ENCODE measurements around the gene NOC3L.

DNA sequence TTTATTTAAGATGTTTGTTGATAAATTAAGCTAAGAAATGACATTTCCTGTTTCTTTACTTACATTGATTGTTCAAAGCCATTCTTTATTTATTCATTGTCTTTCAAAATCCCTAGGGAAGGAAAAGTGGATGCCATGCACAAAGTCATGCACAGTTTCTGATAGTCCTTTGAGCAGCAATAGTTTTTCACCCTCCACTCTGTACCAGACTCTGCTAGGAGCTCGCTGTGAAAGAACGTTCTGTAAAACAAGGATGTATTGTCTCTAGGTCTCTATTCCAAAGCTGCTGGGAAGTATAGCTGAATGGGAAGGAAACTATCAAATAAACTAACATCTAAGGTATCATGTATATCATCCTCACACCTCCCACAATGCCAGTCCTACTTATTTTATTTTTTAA, 7.8 kb upstream of the NOC3L start:
- TF ChIP-seq, protein P1, sequence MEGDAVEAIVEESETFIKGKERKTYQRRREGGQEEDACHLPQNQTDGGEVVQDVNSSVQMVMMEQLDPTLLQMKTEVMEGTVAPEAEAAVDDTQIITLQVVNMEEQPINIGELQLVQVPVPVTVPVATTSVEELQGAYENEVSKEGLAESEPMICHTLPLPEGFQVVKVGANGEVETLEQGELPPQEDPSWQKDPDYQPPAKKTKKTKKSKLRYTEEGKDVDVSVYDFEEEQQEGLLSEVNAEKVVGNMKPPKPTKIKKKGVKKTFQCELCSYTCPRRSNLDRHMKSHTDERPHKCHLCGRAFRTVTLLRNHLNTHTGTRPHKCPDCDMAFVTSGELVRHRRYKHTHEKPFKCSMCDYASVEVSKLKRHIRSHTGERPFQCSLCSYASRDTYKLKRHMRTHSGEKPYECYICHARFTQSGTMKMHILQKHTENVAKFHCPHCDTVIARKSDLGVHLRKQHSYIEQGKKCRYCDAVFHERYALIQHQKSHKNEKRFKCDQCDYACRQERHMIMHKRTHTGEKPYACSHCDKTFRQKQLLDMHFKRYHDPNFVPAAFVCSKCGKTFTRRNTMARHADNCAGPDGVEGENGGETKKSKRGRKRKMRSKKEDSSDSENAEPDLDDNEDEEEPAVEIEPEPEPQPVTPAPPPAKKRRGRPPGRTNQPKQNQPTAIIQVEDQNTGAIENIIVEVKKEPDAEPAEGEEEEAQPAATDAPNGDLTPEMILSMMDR (IDR thresholded peaks at IDR 0.05; ENCODE audit: low read depth, low read length, missing input control): no peak
- no peak for TF ChIP-seq EGR1 (IDR thresholded peaks at IDR 0.05; ENCODE audit: low read depth in 2 of 2)
- TF ChIP-seq TAF1 (conservative IDR thresholded peaks at IDR 0.05): no peak
- no peak for TF ChIP-seq FOXA2 (IDR thresholded peaks at IDR 0.05)
- TF ChIP-seq SP1 (IDR thresholded peaks at IDR 0.05): no peak

Data from liver (tissue), 3 donors.